Measurements from ENCODE around the gene ZNF217.

- no peak for TF ChIP-seq CTCF (IDR thresholded peaks at IDR 0.05)
- no peak for TF ChIP-seq EP300 (IDR thresholded peaks at IDR 0.05)
- no peak for TF ChIP-seq POLR2AphosphoS5 (IDR thresholded peaks at IDR 0.05)
These were observed 9.0 kb upstream of the ZNF217 start for GRCh38 chr20:53602661-53603060.

Data from gastroesophageal sphincter (tissue), 3 donors.